H1 (cell line): ENCODE measurements around the gene OR8B12.

Experiments used
- ASH2L ChIP-seq: fragments of 200-600, 300-600 bp; sonication (generic); IDR thresholded peaks from one replicate; pipeline ENCODE4 v1.7.1; 2017; ENCODE audit warnings: low read length
- CBX8 ChIP-seq: fragments of 300-800, 300-1000 bp; sonication (generic); IDR thresholded peaks from 2 replicates; pipeline ENCODE4 v1.7.1; 2016; ENCODE audit warnings: low read depth, low read length, borderline replicate concordance
- CEBPB ChIP-seq: IDR thresholded peaks from 2 replicates; pipeline ENCODE4 v1.6.1; 2012; ENCODE audit warnings: low read depth, low read length
- CREB1 ChIP-seq: IDR thresholded peaks from 2 replicates; pipeline ENCODE4 v1.6.1; 2012; ENCODE audit warnings: inconsistent platforms
- EGR1 ChIP-seq: IDR thresholded peaks from 2 replicates; pipeline ENCODE4 v1.6.1; 2011; ENCODE audit warnings: low read depth, low read length, borderline replicate concordance
- EZH2 ChIP-seq: fragments of 200-600 bp; sonication (generic); IDR thresholded peaks from 2 replicates; pipeline ENCODE4 v1.7.1; 2012; ENCODE audit warnings: low read depth, mild to moderate bottlenecking, moderate library complexity, low read length, inconsistent platforms; ENCODE audit not compliant: severe bottlenecking
- SP1 ChIP-seq: IDR thresholded peaks from 2 replicates; pipeline ENCODE4 v1.6.1; 2011; ENCODE audit warnings: low read depth, low read length
- SP2 ChIP-seq: IDR thresholded peaks from 2 replicates; pipeline ENCODE4 v1.6.1; 2012; ENCODE audit warnings: mild to moderate bottlenecking, low read length, inconsistent platforms
- TAF7 ChIP-seq: optimal IDR thresholded peaks from 2 replicates; pipeline ENCODE3; 2011; ENCODE audit warnings: low read depth, mild to moderate bottlenecking, inconsistent platforms, low read length, moderate library complexity, borderline replicate concordance
- TCF12 ChIP-seq: IDR thresholded peaks from 2 replicates; pipeline ENCODE4 v1.6.1; 2011; ENCODE audit warnings: low read depth, mild to moderate bottlenecking, low read length
- TF ChIP-seq, protein P1 (sequence below), 3 experiments: IDR thresholded peaks; 1 replicate in 2 of 3; 2 replicates in 1 of 3; pipeline versions ENCODE4 v1.5.1 to v1.6.1; 2011; ENCODE audit warnings: low read length in 3 of 3, mild to moderate bottlenecking in 3 of 3, inconsistent platforms in 2 of 3, low read depth in 1 of 3, moderate library complexity in 1 of 3; ENCODE audit not compliant: insufficient read depth in 1 of 3; ENCODE audit errors: control extremely low read depth in 1 of 3

DNA sequence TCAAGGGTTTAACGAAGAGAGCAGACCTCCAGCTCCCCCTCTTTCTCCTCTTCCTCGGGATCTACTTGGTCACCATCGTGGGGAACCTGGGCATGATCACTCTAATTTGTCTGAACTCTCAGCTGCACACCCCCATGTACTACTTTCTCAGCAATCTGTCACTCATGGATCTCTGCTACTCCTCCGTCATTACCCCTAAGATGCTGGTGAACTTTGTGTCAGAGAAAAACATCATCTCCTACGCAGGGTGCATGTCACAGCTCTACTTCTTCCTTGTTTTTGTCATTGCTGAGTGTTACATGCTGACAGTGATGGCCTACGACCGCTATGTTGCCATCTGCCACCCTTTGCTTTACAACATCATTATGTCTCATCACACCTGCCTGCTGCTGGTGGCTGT is 26.7 kb upstream of the OR8B12 start:
- TF ChIP-seq, protein P1, sequence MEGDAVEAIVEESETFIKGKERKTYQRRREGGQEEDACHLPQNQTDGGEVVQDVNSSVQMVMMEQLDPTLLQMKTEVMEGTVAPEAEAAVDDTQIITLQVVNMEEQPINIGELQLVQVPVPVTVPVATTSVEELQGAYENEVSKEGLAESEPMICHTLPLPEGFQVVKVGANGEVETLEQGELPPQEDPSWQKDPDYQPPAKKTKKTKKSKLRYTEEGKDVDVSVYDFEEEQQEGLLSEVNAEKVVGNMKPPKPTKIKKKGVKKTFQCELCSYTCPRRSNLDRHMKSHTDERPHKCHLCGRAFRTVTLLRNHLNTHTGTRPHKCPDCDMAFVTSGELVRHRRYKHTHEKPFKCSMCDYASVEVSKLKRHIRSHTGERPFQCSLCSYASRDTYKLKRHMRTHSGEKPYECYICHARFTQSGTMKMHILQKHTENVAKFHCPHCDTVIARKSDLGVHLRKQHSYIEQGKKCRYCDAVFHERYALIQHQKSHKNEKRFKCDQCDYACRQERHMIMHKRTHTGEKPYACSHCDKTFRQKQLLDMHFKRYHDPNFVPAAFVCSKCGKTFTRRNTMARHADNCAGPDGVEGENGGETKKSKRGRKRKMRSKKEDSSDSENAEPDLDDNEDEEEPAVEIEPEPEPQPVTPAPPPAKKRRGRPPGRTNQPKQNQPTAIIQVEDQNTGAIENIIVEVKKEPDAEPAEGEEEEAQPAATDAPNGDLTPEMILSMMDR (IDR thresholded peaks at IDR 0.05; ENCODE audit: control extremely low read depth in 1 of 3, insufficient read depth in 1 of 3, low read depth in 1 of 3, low read length in 3 of 3) = no peak
- TF ChIP-seq ASH2L = no peak
- TF ChIP-seq EZH2 = no peak
- TF ChIP-seq CREB1 = no peak
- no peak for TF ChIP-seq TCF12
- no peak for TF ChIP-seq EGR1
- no peak for TF ChIP-seq TAF7
- no peak for TF ChIP-seq SP1
- TF ChIP-seq CBX8 = no peak
- no peak for TF ChIP-seq CEBPB
- no peak for TF ChIP-seq SP2
